ENCODE measurements around the gene PTDSS2.

Gene PTDSS2

DNA sequence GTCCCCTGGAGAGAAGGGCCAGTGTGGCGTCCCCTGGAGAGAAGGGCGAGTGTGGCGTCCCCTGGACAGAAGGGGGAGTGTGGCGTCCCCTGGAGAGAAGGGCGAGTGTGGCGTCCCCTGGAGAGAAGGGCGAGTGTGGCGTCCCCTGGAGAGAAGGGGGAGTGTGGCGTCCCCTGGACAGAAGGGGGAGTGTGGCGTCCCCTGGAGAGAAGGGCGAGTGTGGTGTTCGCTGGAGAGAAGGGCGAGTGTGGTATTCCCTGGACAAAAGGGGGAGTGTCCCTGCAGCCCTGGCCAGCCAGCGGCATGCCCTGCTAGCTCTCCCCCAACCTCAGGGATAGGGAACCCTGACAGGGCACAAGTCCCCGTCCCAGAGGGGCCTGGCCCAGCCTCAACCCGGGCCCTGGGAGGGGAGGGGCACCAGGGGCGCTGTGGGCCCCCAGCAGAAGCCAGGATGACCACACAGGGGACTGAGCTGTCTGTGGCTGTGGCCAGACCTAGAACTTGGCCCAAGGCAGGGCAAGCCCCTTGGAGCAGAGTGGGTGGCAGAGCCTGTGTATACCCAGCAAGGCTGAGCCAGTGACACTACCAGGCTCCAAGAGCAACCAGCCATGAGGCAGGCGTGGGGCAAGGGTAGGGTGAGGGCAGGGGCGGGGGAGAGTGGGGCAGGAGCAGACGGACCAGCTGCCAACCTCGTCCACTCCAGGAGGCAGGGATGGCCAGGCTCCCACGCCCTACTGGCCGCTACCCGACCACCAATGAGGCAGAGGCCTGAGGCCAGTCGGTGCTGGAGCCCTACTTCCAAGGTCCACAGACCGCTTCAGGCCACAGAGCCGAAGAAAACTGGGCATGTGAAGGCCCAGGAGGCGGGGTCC, 81.1 kb downstream of the PTDSS2 start:
- no peak for DNase-seq (ENCODE audit: low spot score)

DNA sequence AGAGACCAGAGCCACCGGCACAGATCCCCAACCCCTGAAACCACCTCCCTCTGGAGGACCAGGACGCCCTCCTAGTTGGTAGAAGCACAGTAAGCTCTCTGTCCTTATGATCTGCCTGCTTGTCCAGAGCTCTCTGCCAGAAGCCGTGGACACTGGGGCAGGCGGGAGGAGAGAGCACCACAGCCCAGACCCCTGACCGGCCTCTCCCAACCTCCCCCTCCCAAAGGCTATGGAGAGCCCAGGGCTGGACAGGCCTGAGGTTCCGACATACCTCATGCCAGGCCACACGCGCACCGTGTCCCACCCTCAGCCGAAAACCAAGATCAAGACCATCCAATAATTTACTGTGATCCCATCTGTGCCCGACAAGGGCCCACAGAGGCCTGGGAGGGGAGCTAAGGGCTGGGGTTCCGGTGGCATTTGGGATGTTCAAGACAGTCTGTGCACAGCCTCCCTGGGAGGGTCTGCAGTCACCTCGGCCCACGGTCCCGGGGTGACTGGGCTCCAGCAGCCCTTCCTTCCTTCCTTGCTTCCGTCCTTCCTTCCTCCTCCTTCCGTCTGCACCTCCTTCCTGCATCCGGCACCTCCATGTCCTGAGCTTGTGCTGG, 81.9 kb downstream of the PTDSS2 start:
- no peak for DNase-seq (ENCODE audit: low spot score)

DNA sequence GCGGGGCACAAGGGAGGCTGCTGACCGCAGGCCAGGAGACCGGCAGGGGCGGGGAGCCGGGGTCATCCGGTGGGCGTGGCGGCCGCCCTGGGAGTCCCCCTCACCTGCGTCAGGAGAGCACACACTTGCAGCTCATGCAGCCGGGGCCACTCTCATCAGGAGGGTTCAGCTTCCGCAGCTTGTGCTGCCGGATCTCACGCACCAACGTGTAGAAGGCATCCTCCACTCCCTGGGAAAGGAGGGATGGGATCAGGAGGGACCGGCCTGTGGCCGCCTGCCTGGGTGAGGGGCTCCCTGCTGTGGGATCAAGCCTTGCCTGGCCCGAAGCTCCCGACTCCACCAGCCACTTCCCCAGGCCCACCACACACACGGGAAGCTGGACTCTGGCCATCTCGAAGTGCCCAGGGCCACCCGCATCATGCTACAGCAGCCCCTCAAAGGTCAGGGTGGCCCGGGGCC, 82.5 kb downstream of the PTDSS2 start:
- DNase-seq (ENCODE audit: low spot score): no peak

GRCh38 chr11:532986-533585, 83.0 kb downstream of the PTDSS2 start:
- DNase-seq (ENCODE audit: low spot score): no peak

- no peak for DNase-seq (ENCODE audit: low spot score)
Measured at GRCh38 chr11:533586-534395, 83.7 kb downstream of the PTDSS2 start.

GRCh38 chr11:534396-535209, 84.5 kb downstream of the PTDSS2 start:
- no peak for DNase-seq (ENCODE audit: low spot score)

DNA sequence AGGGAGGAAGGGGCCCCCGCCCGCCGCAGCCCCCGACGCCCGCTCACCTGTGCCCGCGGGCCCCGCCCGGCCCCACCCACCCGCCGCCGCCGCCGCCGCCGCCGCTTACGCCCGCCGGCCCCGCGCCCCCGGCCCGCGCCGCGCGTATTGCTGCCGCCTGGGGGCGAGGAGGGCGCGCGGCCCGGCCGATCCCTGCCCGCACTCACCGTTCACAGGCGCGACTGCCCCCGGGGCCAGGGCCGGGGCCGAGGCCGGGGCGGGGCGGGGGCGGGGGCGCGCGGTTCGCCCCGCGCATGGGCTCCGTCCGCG, 85.1 kb downstream of the PTDSS2 start:
- DNase-seq (ENCODE audit: low spot score): no peak

DNA sequence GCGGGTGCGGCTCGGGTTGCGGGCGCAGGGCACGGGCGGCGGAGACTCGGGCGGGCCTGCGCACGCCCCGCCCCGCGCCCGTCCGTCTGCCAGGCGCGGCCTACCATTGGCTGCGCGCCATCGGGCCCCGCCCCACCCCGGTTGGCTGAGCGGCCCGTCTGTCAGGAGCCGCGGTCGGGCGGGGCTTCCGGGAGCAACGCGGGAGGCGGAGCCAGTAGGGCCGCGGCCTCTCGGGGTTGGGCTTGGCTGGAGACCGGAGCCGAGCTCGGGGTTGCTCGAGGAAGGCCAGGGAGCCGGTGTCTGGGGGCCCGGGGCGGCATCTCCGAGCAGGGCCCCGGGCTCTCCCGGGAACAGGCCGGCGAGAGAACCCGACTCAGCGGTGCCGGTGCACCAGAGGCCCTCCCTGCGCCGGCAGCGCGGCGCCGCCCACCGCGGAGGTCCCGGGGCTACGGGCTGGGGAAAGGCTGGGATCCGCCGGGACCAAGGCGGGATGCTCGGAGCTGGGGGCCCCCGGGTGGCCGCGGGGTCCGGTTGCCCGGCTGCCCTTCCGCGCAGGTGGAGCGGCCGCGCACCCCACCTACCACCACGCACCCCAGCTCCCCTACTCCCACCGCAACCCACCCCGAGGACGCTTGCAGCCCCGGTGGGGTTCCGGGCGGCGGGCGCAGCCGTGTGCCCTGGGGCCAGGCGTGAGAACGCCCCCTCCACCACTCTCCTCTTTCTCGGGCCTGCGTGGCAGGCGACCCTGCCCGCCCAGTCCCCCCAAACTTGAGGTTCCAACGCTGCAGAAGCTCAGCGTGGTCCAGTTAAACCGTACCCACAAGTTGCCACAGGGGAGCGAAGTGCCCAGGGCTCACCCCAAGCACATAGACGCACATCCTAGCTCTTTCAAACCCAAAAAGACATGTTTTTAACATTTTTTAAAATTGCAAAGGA, 85.7 kb downstream of the PTDSS2 start, which contains the start of gene HRAS:
HRAS (minus strand) TSS at position 58 of the 936 bp plus-strand sequence.
- DNase-seq (ENCODE audit: low spot score): peak; percentile 97

DNA sequence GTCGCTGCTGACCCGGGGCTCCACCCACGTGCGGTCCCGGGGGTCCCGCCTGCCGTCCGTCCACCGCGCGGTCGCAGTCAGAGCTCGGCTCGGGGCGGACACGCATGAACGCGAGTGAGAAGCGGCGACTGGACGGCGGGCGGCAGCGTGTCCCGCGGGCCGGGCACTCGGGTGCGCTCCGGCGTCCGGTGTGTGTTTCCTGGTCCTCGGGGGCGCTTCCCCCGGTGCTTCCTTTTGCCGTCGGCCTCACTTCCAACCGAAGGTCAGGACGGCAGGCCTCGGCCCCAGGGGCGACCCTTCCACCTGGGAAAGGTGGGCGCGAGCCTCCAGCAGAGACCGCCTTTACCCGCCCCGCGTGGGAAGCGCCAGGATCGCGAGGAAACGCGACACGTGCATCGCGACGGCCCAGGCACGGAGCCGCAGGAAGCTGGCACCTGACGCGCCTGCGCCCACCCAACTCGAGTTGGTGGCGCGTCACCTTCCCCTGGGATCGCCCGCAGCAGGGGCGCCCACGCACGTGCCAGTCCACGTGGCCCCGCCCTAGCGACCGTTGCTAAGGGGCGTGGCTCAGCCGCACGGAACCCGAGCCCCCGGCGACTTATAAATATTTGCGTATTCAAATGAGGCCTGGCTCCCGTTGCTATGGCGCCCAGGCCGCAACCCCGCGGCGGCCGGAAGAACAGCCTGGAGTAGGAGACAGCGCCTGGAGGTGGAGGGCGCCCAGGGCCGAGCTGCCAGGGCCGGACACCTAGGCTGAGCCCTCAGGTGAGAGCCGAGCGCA, 87.0 kb downstream of the PTDSS2 start, which contains the start of gene LRRC56:
LRRC56 (plus strand) TSS at position 687 of the 781 bp plus-strand sequence. CDS start 3,158 bp downstream, outside the sequence.
- DNase-seq (ENCODE audit: low spot score): peak; percentile 89

DNA sequence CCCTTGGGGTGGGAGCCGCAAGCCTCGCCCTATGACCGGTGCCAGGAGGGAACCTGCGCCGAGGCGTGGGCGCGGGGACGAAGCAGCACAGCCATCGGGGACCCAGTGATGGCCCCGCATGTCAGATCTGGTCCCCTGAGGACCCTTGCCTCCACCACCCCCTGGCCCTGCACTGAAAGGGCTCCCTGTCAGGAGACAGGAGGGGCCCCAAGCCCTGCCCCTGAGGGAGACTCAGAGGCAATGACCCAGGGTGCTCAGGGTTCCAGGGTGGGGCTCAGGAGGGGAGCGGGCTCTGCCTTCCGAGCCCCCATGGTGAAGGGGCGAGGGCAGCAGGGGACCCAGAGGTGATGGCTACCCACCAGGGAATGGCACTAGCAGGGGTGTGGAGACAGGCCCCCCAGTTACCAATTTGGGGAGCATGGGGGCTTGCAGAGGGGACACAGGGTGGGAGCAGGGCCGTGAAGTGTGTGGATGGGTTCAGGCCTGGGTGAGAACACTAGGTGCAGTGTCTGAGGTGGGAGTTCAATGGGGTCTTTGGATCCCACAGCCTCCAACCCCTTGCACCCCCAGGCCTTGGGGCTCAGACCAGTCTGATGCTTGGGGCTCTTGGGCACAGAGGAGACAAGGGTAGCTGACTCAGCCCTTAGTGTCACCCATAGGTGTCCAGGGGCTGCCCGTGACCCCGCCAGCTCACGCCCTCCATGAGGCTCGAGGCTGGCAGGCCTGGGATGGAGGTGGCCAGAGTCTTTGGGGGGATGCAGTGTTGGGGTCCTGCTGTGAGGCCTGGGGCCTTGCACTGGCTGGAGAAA, 87.7 kb downstream of the PTDSS2 start:
- DNase-seq (ENCODE audit: low spot score): no peak

DNA sequence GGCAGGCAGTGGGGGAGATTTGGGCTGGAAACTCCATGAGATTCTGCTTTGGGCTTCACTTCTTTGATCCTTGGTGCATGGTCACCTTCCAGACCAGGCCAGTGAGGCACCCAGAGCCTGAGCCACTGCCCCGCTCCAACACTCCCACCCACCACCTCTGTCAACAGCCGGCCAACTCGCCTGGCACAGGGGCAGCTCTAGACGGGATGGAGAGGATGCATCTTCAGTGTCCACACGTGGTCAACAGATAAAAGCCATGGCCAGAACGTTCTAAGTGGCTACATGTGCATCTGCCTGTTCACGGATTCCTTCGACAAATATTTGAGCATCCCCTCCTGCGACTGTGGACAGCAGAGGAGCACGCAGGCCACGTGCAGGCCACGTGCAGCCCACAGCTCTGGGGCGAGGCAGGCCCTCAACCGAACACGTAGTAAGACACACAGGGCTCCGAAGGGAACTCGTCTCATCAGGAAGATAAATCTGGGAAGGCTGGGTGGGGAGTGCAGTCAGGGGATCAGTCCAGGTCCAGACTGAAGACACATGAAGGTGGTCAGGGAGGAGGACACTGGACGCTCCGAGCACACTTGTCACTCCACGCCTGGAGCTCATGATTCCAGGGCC, 88.5 kb downstream of the PTDSS2 start:
- no peak for DNase-seq (ENCODE audit: low spot score)

DNA sequence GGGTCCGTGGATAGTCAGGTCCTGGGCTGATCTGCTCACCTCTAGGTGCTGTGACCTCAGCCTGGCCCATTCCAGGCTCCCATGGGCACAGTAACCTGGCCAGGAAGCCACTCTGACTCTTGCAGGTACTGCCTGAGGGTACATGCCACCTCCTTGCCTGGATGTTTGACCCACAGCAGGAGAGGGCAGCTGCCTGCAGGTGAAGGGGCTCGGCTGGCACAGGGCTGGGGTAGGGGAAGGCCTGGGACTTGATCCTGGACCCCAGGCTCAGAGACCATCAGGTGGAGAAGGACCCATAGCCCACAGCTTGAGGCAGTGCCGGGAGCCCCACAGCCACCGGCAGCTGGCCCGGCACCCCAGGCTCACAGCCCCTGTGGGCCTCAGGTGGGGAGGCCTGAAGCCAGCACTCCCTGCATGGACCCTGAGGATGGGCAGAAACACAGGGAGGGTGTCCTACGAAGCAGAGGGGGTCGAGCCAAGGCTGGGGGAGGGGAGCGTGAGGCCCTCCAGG, 89.9 kb downstream of the PTDSS2 start:
- DNase-seq (ENCODE audit: low spot score): no peak

All from LoVo (cell line).